ACC112 (cell line): Measurements from ENCODE around the gene XG.
"Not testable (repeated sequence)": the region's sequence is repeated elsewhere in the genome, so short reads cannot be mapped to it uniquely, and the experiment has no call there.

Experiments used
- H2AFZ ChIP-seq: fragments of 200-600 bp; sonication (generic); one replicate; pipeline ENCODE4 v1.6.0; 2017; ENCODE audit warnings: antibody characterized with exemption, low read length; ENCODE audit not compliant: unreplicated experiment
- H3K27ac ChIP-seq: fragments of 200-600 bp; sonication (generic); 2 replicates; pipeline ENCODE4 v1.5.1; 2014; ENCODE audit warnings: low read depth, mild to moderate bottlenecking, antibody characterized with exemption, low read length, moderate library complexity
- H3K27me3 ChIP-seq: fragments of 200-600 bp; sonication (generic); 2 replicates; pipeline ENCODE4 v1.6.1; 2014; ENCODE audit warnings: mild to moderate bottlenecking, antibody characterized with exemption, low read length, moderate library complexity, mixed read lengths; ENCODE audit not compliant: insufficient read depth
- H3K36me3 ChIP-seq: fragments of 200-600 bp; sonication (generic); 2 replicates; pipeline ENCODE4 v1.6.1; 2016; ENCODE audit warnings: mild to moderate bottlenecking, antibody characterized with exemption, low read length, moderate library complexity, mixed read lengths; ENCODE audit not compliant: insufficient read depth
- H3K4me1 ChIP-seq: fragments of 200-600 bp; sonication (generic); one replicate; pipeline ENCODE4 v1.6.1; 2016; ENCODE audit warnings: low read length, mixed read lengths; ENCODE audit not compliant: insufficient read depth, unreplicated experiment, control insufficient read depth
- H3K4me3 ChIP-seq: fragments of 200-600 bp; sonication (generic); 2 replicates; pipeline ENCODE4 v1.5.1; 2014; ENCODE audit warnings: mild to moderate bottlenecking, low read depth, low read length
- H3K79me2 ChIP-seq: fragments of 200-600 bp; sonication (generic); one replicate; pipeline ENCODE4 v1.6.0; 2016; ENCODE audit warnings: low read length; ENCODE audit not compliant: control insufficient read depth, unreplicated experiment, insufficient read depth

Gene XG

GRCh38 chrX:2761246-2761645 lies 9.4 kb downstream of the XG start:
- no peaks in the 10 kb centered on the region for H3K27me3 ChIP-seq
- no peaks in the 10 kb centered on the region for H3K79me2 ChIP-seq
- no peak overlapping the region for H2AFZ ChIP-seq
- no peak overlapping the region for H3K27ac ChIP-seq
- H3K36me3 ChIP-seq: no peaks in the 10 kb centered on the region
- H3K4me3 ChIP-seq: no peak overlapping the region
- no peaks in the 10 kb centered on the region for H3K4me1 ChIP-seq

- not testable (repeated sequence) for H3K27me3 ChIP-seq, H3K4me3 ChIP-seq, H3K79me2 ChIP-seq, H3K27ac ChIP-seq, H3K4me1 ChIP-seq, H3K36me3 ChIP-seq, H2AFZ ChIP-seq
Measured at GRCh38 chrX:2762671-2763070, 10.8 kb downstream of the XG start.

- H3K4me3 ChIP-seq, H3K79me2 ChIP-seq, H3K27me3 ChIP-seq, H2AFZ ChIP-seq, H3K27ac ChIP-seq, H3K4me1 ChIP-seq, H3K36me3 ChIP-seq: not testable (repeated sequence)
Measured at GRCh38 chrX:2764766-2765548, 13.1 kb downstream of the XG start.

GRCh38 chrX:2765549-2765830 lies 13.7 kb downstream of the XG start:
- Histone ChIP-seq H3K4me1 (no peaks in the 10 kb centered on the region), H3K79me2 (no peaks in the 10 kb centered on the region), H3K27ac (no peak overlapping the region), H2AFZ (no peak overlapping the region), H3K27me3 (no peaks in the 10 kb centered on the region; the same call in 1 of the 2 replicates), H3K4me3 (no peak overlapping the region), H3K36me3 (no peaks in the 10 kb centered on the region)

- Histone ChIP-seq H3K27me3 (no peaks in the 10 kb centered on the region; the same call in 1 of the 2 replicates), H3K4me1 (no peaks in the 10 kb centered on the region), H3K36me3 (no peaks in the 10 kb centered on the region), H2AFZ (no peak overlapping the region), H3K4me3 (no peak overlapping the region), H3K79me2 (no peaks in the 10 kb centered on the region), H3K27ac (no peak overlapping the region)
Measured at GRCh38 chrX:2766906-2767305, 15.1 kb downstream of the XG start.

- no peaks in the 10 kb centered on the region for H3K36me3 ChIP-seq
- H3K79me2 ChIP-seq: no peaks in the 10 kb centered on the region
- H3K27me3 ChIP-seq: no peaks in the 10 kb centered on the region; the same call in 1 of the 2 replicates
- no peak overlapping the region for H3K27ac ChIP-seq
- no peak overlapping the region for H3K4me3 ChIP-seq
- H2AFZ ChIP-seq: no peak overlapping the region
- no peaks in the 10 kb centered on the region for H3K4me1 ChIP-seq
Measured at GRCh38 chrX:2767631-2768455, 16.0 kb downstream of the XG start.

GRCh38 chrX:2769615-2770014 lies 17.8 kb downstream of the XG start:
- Histone ChIP-seq H3K4me3 (no peak overlapping the region), H3K27me3 (peaks cover 8% of the 10 kb centered on the region), H2AFZ (no peak overlapping the region), H3K27ac (no peak overlapping the region), H3K4me1 (no peaks in the 10 kb centered on the region), H3K79me2 (no peaks in the 10 kb centered on the region), H3K36me3 (peaks cover 2% of the 10 kb centered on the region; the same call in 1 of the 2 replicates)

- H3K36me3 ChIP-seq, H2AFZ ChIP-seq, H3K4me3 ChIP-seq, H3K79me2 ChIP-seq, H3K27ac ChIP-seq, H3K4me1 ChIP-seq: not testable (repeated sequence)
- peaks cover 15% of the 10 kb centered on the region for H3K27me3 ChIP-seq
Measured at GRCh38 chrX:2773166-2774055, 21.6 kb downstream of the XG start.

GRCh38 chrX:2774057-2774456 lies 22.2 kb downstream of the XG start:
- peaks cover 15% of the 10 kb centered on the region for H3K27me3 ChIP-seq
- no peaks in the 10 kb centered on the region for H3K4me1 ChIP-seq
- no peak overlapping the region for H3K27ac ChIP-seq
- H3K4me3 ChIP-seq: no peak overlapping the region
- H2AFZ ChIP-seq: no peak overlapping the region
- peaks cover 9% of the 10 kb centered on the region for H3K36me3 ChIP-seq
- no peaks in the 10 kb centered on the region for H3K79me2 ChIP-seq

- no peak overlapping the region for H3K4me3 ChIP-seq
- peaks cover 15% of the 10 kb centered on the region for H3K27me3 ChIP-seq
- H3K4me1 ChIP-seq: no peaks in the 10 kb centered on the region
- peaks cover 9% of the 10 kb centered on the region for H3K36me3 ChIP-seq
- no peaks in the 10 kb centered on the region for H3K79me2 ChIP-seq
- no peak overlapping the region for H2AFZ ChIP-seq
- no peak overlapping the region for H3K27ac ChIP-seq
Measured at GRCh38 chrX:2774776-2775175, 22.9 kb downstream of the XG start.
